SH-SY5Y (cell line): ENCODE data around the gene IPCEF1.

Experiments
- GATA2 ChIP-seq: IDR thresholded peaks from 2 replicates; pipeline ENCODE4 v1.6.1; 2011; ENCODE audit warnings: mild to moderate bottlenecking, low read depth, low read length
- GATA3 ChIP-seq: IDR thresholded peaks from 2 replicates; pipeline ENCODE4 v1.6.1; 2011; ENCODE audit warnings: low read depth, mild to moderate bottlenecking, low read length, moderate library complexity

Gene IPCEF1

GRCh38 chr6:154382740-154383139, 26.1 kb upstream of the IPCEF1 start:
- TF ChIP-seq GATA3 = no peak
- no peak for TF ChIP-seq GATA2

- TF ChIP-seq GATA3 (no peak), GATA2 (no peak)
Observed at GRCh38 chr6:154381548-154381947, 24.9 kb upstream of the IPCEF1 start.

GRCh38 chr6:154380741-154381140, 24.1 kb upstream of the IPCEF1 start:
- no peak for TF ChIP-seq GATA3

- TF ChIP-seq GATA3 (no peak), GATA2 (no peak)
Observed at GRCh38 chr6:154379585-154379984, 23.0 kb upstream of the IPCEF1 start.

- TF ChIP-seq GATA2 (no peak), GATA3 (no peak)
Observed at GRCh38 chr6:154378518-154378917, 21.9 kb upstream of the IPCEF1 start.

- TF ChIP-seq GATA2 (no peak), GATA3 (no peak)
Observed at GRCh38 chr6:154377726-154378125, 21.1 kb upstream of the IPCEF1 start.

GRCh38 chr6:154373971-154374370, 17.4 kb upstream of the IPCEF1 start:
- TF ChIP-seq GATA3 (no peak), GATA2 (no peak)

GRCh38 chr6:154371281-154371680, 14.7 kb upstream of the IPCEF1 start:
- TF ChIP-seq GATA3 (no peak), GATA2 (no peak)

GRCh38 chr6:154370545-154370944, 13.9 kb upstream of the IPCEF1 start:
- TF ChIP-seq GATA3 (no peak), GATA2 (0 out of 2 replicates have a peak, but pooled peaks have one; percentile 7)

- TF ChIP-seq GATA3 (no peak), GATA2 (no peak)
Observed at GRCh38 chr6:154367839-154368695, 11.5 kb upstream of the IPCEF1 start.

GRCh38 chr6:154367336-154367735, 10.7 kb upstream of the IPCEF1 start:
- TF ChIP-seq GATA3 (no peak), GATA2 (no peak)

- TF ChIP-seq GATA2 (no peak), GATA3 (no peak)
Observed at GRCh38 chr6:154363821-154364220, 7.2 kb upstream of the IPCEF1 start.

- TF ChIP-seq GATA2 (no peak), GATA3 (no peak)
Observed at GRCh38 chr6:154361476-154361875, 4.9 kb upstream of the IPCEF1 start.

GRCh38 chr6:154360476-154360875, 3.9 kb upstream of the IPCEF1 start:
- TF ChIP-seq GATA2 (no peak), GATA3 (no peak)

GRCh38 chr6:154359679-154360078, 3.1 kb upstream of the IPCEF1 start:
- TF ChIP-seq GATA3 = no peak
- no peak for TF ChIP-seq GATA2

- TF ChIP-seq GATA3 = no peak
- TF ChIP-seq GATA2 = no peak
Observed at GRCh38 chr6:154359161-154359574, 2.6 kb upstream of the IPCEF1 start.
